Thymus (tissue), 11 donors: ENCODE results near the gene CHST12. TPM values are rescaled to one million over a fixed set of nuclear protein-coding genes. Genes with fewer than 3 reads are reported as not detected.
"Not testable (repeated sequence)": the region's sequence is repeated elsewhere in the genome, so short reads cannot be mapped to it uniquely, and the experiment has no call there.

Source experiments
- DNase-seq, 9 donors: peaks; one replicate each; pipeline ENCODE4 v3.0.0-alpha.2; 2013; ENCODE audit warnings: low spot score in 9 of 9, low read depth in 6 of 9, missing footprints in 1 of 9
- H3K27ac ChIP-seq, 2 donors: one replicate each; pipeline ENCODE4 v1.5.1; 2013; ENCODE audit warnings: control low read depth in 1 of 2, low read depth in 1 of 2, low read length in 1 of 2, mild to moderate bottlenecking in 1 of 2, moderate library complexity in 1 of 2
- H3K27me3 ChIP-seq, 2 donors: one replicate each; pipeline ENCODE4 v1.5.1; 2013; ENCODE audit warnings: low read length in 1 of 2; ENCODE audit not compliant: control insufficient read depth in 2 of 2, insufficient read depth in 1 of 2
- H3K36me3 ChIP-seq, 2 donors: one replicate each; pipeline ENCODE4 v1.5.1; 2013; ENCODE audit warnings: low read length in 1 of 2, mild to moderate bottlenecking in 1 of 2, moderate library complexity in 1 of 2; ENCODE audit not compliant: control insufficient read depth in 2 of 2, insufficient read depth in 2 of 2
- H3K4me1 ChIP-seq, 2 donors: one replicate each; pipeline ENCODE4 v1.5.1; 2013; ENCODE audit warnings: low read length in 2 of 2; ENCODE audit not compliant: control insufficient read depth in 2 of 2, insufficient read depth in 2 of 2
- H3K4me3 ChIP-seq, 2 donors: one replicate each; pipeline ENCODE4 v1.5.1; 2013; ENCODE audit warnings: low read length in 2 of 2, control low read depth in 1 of 2, mild to moderate bottlenecking in 1 of 2
- H3K9me3 ChIP-seq, 2 donors: one replicate each; pipeline ENCODE4 v1.5.1; 2013; ENCODE audit warnings: low read length in 1 of 2, mild to moderate bottlenecking in 1 of 2; ENCODE audit not compliant: control insufficient read depth in 2 of 2, insufficient read depth in 1 of 2
- WGBS: extraction: QIAGEN DNeasy Blood & Tissue Kit; methylation state at CpG from one replicate; pipeline ENCODE4 v1.1.7; 2013; 5-methylcytosine and 5-hydroxymethylcytosine counted together
- polyA plus RNA-seq: library from polyadenylated mRNA; stranded (reverse); fragments of 200-250 nt; gene quantifications from one replicate; pipeline ENCODE4 v1.2.3, GENCODE V29; 2013
- total RNA-seq: library from RNA; stranded (reverse); fragments of 120-200 nt; gene quantifications from one replicate; pipeline ENCODE4 v1.2.4, GENCODE V29; 2013
- donor health status: healthy.

CHST12 gene
- total and polyA plus RNA-seq, 2 donors: 5.8 to 8.9 TPM

DNA sequence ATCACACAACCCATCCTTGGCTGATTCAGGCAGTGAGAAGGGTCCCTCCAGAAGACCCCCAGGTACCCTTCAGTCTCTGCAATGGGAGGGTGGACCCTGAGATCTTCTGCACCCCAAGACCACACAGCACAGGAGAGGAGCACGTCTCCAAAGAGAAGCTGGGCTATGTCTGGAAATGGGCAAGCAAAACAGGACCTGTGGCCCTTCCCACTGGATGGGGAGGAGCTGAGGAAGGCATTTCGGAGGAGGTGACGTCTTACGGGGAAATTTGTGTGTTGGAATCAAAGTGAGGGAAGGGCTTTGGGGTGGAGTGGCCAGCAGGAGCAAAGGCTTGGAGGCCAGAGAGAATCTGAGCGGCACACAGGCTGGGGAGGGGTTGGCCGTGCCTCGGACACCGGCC, 56.3 kb downstream of the CHST12 start:
- WGBS: 95% methylated on average over 8 of the region's 8 CpGs
- no peaks in the 10 kb centered on the region for H3K27me3 ChIP-seq
- no peaks in the 10 kb centered on the region for H3K36me3 ChIP-seq
- DNase-seq: no peak
- H3K27ac ChIP-seq: no peak overlapping the region
- H3K4me3 ChIP-seq: no peak overlapping the region
- no peaks in the 10 kb centered on the region for H3K4me1 ChIP-seq
- H3K9me3 ChIP-seq: no peaks in the 10 kb centered on the region

DNA sequence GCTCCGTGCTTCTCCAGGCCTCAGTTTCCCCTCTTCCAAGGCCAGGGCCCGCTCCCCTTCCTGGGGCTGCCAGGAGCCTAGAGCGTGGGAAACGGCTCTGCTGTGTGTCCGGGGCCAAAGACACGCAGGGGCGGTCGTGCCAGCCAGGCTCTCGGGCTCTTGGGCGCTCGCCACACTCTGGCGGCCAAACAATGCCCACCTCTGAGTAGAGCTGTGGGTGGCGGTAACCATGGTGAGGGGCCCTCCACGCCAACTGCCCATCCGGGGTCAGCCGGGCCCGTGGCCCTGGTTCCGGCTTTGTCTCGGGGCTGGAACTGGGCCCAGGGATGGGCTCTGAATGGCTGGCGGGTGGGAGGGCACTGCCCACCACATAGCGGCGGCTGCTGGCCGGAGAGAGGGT, 56.8 kb downstream of the CHST12 start:
- Histone ChIP-seq H3K27ac (no peak overlapping the region), H3K9me3 (no peaks in the 10 kb centered on the region), H3K36me3 (no peaks in the 10 kb centered on the region), H3K27me3 (no peaks in the 10 kb centered on the region), H3K4me3 (no peak overlapping the region), H3K4me1 (no peaks in the 10 kb centered on the region)
- WGBS: 96% methylated on average over 23 of the region's 23 CpGs
- DNase-seq: no peak

DNA sequence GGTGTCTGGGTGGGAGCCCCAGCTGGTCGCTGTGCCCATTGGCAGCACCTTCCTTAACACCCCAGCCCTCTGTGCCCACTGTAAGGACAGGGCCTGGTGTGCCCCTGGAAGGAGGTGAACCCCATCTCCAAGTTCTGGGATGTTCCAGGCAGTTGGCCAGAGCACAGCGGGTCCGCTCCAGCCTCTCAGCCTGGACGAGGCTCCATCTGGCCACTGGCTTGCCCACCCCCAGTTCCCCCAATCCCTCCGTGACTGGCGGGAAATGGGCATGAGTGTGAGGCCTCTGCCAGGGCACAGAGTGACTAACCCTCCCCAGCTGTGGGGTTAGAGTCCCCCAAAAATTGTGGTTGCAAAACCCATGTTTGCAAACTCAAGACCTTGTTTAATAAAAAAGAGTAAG, 57.2 kb downstream of the CHST12 start:
- no peak for DNase-seq
- Histone ChIP-seq H3K4me3 (no peak overlapping the region), H3K27ac (no peak overlapping the region), H3K27me3 (no peaks in the 10 kb centered on the region), H3K4me1 (no peaks in the 10 kb centered on the region), H3K9me3 (no peaks in the 10 kb centered on the region), H3K36me3 (no peaks in the 10 kb centered on the region)
- 93% methylated on average over 6 of the region's 6 CpGs for WGBS

DNA sequence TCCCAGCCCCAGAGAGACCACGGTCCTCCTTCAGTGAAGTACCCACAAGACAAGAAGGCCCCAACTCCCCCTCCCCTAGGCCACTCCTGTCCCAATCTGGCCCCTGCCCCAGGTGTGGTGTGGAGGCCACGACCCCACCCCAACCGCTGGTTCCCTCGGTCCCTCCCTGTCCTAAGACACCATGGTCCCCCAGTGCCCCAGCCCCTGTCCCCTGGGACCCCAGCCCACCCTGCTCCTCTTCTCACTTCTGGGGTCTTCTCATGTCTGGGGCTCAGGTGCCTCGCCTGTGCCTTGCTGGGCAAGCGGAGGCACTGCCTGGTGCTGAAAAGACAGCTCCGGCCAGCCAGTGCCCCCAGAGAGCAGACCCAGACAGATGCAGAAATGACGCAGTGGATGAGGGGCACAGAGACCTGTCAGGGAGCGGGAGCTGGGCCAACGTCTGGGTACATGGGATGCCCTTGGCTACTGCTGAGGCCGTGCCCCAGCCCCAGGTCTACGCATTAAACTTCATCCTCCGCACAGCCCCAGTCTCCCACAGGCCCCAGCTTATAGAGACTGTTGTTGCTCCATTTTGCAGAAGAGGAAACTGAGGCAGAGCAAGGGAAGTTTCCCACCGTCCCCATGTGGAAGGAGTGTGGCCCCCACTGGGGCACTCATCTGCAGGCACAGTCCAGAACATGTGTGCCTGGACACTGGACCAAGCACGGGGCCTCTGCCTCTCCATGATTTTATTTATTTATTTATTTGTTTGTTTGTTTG, 58.0 kb downstream of the CHST12 start:
- Histone ChIP-seq H3K9me3 (no peaks in the 10 kb centered on the region), H3K36me3 (no peaks in the 10 kb centered on the region), H3K27ac (no peak overlapping the region), H3K4me1 (no peaks in the 10 kb centered on the region), H3K4me3 (no peak overlapping the region), H3K27me3 (no peaks in the 10 kb centered on the region)
- DNase-seq: no peak
- WGBS: 93% methylated on average over 15 of the region's 15 CpGs

DNA sequence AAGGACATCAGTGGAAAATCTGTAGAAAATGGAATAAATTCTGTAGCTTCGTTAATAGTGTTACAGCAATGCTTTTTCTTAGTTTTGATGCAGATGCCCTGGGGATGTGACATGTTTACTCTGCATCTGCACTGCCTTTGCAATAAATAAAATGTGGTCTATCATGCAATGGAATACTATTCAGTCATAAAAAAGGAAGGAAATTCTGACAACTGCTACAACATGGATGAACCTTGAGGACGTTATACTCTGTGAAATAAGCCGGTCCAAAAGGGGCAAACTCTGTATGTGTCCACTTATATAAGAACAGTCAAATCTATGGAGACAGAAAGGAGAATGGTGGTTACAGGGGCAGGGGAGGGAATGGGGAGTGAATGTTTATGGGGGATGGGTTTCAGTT, 59.3 kb downstream of the CHST12 start:
- no peaks in the 10 kb centered on the region for H3K27me3 ChIP-seq
- no peaks in the 10 kb centered on the region for H3K36me3 ChIP-seq
- 97% methylated on average over 3 of the region's 3 CpGs for WGBS
- no peak overlapping the region for H3K4me3 ChIP-seq
- no peak overlapping the region for H3K27ac ChIP-seq
- H3K9me3 ChIP-seq: peaks cover 0 to 3% of the 10 kb centered on the region in 2 donors
- no peak for DNase-seq
- no peaks in the 10 kb centered on the region for H3K4me1 ChIP-seq

DNA sequence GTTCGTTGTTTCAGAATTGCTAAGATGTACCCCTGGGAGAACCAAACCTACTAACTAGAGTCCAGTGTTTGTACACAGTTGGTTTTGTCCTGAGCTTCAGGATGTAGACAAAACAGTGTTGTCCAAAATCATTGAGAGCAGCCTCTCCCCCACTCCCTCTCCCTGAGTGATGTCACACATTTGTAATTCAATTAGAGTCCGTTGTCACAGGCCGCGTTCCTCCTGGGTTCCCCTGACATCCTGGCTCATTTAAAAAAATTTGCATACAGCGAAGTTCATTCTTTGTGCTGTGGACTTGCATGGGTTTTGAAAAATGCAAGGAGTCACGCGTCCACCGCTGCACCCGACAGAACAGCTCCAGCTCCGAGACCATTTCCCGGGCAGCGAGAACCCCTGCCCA, 62.5 kb downstream of the CHST12 start:
- peaks cover 0 to 5% of the 10 kb centered on the region in 2 donors for H3K9me3 ChIP-seq
- no peak overlapping the region for H3K27ac ChIP-seq
- no peak for DNase-seq
- WGBS: 89% methylated on average over 12 of the region's 12 CpGs
- H3K36me3 ChIP-seq: no peaks in the 10 kb centered on the region
- no peak overlapping the region for H3K4me3 ChIP-seq
- peaks cover 0 to 2% of the 10 kb centered on the region in 2 donors for H3K4me1 ChIP-seq
- peaks cover 0 to 8% of the 10 kb centered on the region in 2 donors for H3K27me3 ChIP-seq

DNA sequence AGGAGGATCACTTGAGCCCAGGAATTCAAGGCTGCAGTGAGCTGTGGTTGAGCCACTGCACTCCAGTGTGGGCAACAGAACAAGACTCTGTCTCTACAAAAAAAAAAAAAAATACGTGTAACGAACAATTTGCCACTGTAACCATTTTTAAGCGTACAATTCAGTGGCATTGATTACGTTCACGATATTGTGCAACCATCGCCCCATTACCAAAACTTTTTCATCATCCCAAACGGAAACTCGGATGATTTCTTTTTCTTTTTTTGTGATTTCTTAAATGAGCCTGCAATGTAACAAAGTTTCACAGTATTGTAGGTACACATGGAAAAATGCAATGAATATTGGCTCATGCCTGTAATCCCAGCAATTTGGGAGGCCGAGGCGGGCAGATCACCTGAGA, 63.3 kb downstream of the CHST12 start:
- 97% methylated on average over 10 of the region's 10 CpGs for WGBS
- Histone ChIP-seq H3K4me3 (no peak overlapping the region), H3K9me3 (peaks cover 0 to 5% of the 10 kb centered on the region in 2 donors), H3K36me3 (no peaks in the 10 kb centered on the region), H3K27ac (no peak overlapping the region), H3K27me3 (peaks cover 0 to 15% of the 10 kb centered on the region in 2 donors), H3K4me1 (peaks cover 0 to 9% of the 10 kb centered on the region in 2 donors)
- DNase-seq: no peak

DNA sequence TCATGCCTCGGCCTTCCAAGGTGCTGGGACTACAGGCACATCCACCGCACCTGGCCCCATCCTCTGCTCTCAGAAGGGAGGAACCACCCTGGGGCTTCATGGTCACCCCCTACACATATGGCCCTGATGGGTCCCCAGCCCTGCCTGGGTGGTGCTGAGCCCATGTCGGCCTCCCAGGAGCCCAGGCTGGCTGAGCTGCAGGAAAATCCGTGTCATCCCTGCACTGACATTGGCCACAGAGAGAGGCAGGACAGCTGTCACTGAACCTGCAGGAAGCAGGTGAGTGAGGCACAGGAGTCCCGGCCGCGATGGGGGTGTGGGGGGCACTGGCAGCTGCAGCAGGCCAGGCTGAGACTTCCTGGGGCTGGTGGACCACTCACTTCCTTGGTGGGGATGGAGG, 64.8 kb downstream of the CHST12 start:
- Histone ChIP-seq H3K9me3 (peaks cover 0 to 5% of the 10 kb centered on the region in 2 donors), H3K27me3 (peaks cover 0 to 16% of the 10 kb centered on the region in 2 donors), H3K27ac (no peak overlapping the region), H3K4me3 (no peak overlapping the region), H3K4me1 (peaks cover 0 to 10% of the 10 kb centered on the region in 2 donors), H3K36me3 (no peaks in the 10 kb centered on the region)
- WGBS: 72% methylated on average over 7 of the region's 7 CpGs
- DNase-seq: no peak

DNA sequence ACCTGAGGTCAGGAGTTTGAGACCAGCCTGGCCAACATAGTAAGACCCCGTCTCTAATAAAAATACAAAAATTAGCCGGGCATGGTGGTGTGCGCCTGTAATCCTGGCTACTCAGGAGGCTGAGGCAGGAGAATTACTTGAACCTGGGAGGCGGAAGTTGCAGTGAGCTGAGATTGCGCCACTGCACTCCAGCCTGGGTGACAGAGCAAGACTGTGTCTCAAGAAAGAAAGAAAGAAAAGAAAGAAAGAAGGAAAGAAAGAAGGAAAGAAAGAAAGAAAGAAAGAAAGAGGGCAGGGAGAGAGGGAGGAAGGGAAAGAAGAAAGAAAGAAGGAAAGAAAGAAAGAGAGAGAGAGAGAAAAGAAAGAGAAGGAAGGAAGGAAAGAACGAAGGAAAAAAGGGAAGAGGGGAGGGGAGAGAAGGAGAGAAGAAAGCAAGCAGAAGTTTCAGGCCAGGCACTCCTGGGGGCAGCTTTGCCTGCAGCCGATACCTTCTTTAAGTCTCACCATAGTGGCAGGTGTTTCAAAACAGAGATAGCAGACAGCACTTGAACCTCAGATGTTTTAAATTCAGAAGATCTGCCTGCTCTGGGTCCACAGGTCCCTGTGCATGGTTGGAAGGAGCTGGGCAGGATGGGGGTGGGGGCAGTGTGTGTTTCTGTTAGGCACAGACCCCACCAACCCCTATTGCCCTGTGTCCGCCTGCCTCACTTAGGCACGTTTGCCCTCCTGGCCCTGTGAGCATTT, 66.2 kb downstream of the CHST12 start:
- 86% methylated on average over 9 of the region's 9 CpGs for WGBS
- not testable (repeated sequence) for DNase-seq

More for the DNA sequence above, 66.2 kb downstream of the CHST12 start:
- not testable (repeated sequence) for H3K27ac ChIP-seq, H3K36me3 ChIP-seq, H3K4me3 ChIP-seq, H3K9me3 ChIP-seq
- H3K27me3 ChIP-seq: peaks cover 0 to 16% of the 10 kb centered on the region in 2 donors
- H3K4me1 ChIP-seq: peaks cover 0 to 10% of the 10 kb centered on the region in 2 donors
